ENCODE data around the gene UACA.

- TF ChIP-seq CTCF (IDR thresholded peaks at IDR 0.05), result no peak
- no peak for TF ChIP-seq POLR2A (IDR thresholded peaks at IDR 0.05)
- no peak for TF ChIP-seq EP300 (IDR thresholded peaks at IDR 0.05)
Observed at GRCh38 chr15:70680817-70681216, 82.5 kb downstream of the UACA start.

Data from ovary (tissue), 3 donors.